HEK293T (cell line): Measurements from ENCODE around the gene PROM2.

ENCODE experiments used
- CTCF ChIA-PET: fragments of 350-600 bp; formaldehyde crosslinking; extraction: SDS; loops from one replicate; lab custom pipeline; 2021; ENCODE audit warnings: antibody characterized with exemption, inconsistent platforms; lab: Yijun Ruan, JAX
- POLR2A ChIA-PET: fragments of 350-600 bp; formaldehyde crosslinking; extraction: SDS; loops from one replicate; lab custom pipeline; 2020; ENCODE audit warnings: antibody characterized with exemption, inconsistent platforms; lab: Yijun Ruan, JAX
- DNase-seq: peaks from one replicate; pipeline ENCODE4 v3.0.0; 2012; ENCODE audit warnings: mixed read lengths; ENCODE audit errors: extremely low spot score
- ARNT ChIP-seq: fragments of 450-650 bp; IDR thresholded peaks from 2 replicates; pipeline ENCODE4 v1.6.1; 2017; ENCODE audit warnings: mild to moderate bottlenecking
- BHLHE40 ChIP-seq: fragments of 450-650 bp; IDR thresholded peaks from 2 replicates; pipeline ENCODE4 v1.6.1; 2016; ENCODE audit warnings: mild to moderate bottlenecking, moderate library complexity, borderline replicate concordance
- CTBP1 ChIP-seq: fragments of 450-650 bp; IDR thresholded peaks from 2 replicates; pipeline ENCODE4 v1.6.1; 2016; ENCODE audit warnings: borderline replicate concordance
- ELF4 ChIP-seq: fragments of 450-650 bp; IDR thresholded peaks from 2 replicates; pipeline ENCODE4 v1.6.1; 2017; ENCODE audit warnings: antibody characterized with exemption
- FOXA1 ChIP-seq: fragments of 450-650 bp; IDR thresholded peaks from 2 replicates; pipeline ENCODE4 v1.6.1; 2016; ENCODE audit warnings: mild to moderate bottlenecking
- FOXK2 ChIP-seq: fragments of 450-650 bp; IDR thresholded peaks from 2 replicates; pipeline ENCODE4 v1.6.1; 2016; ENCODE audit warnings: mild to moderate bottlenecking
- FOXM1 ChIP-seq: fragments of 450-650 bp; IDR thresholded peaks from 2 replicates; pipeline ENCODE4 v1.6.1; 2017; ENCODE audit warnings: mild to moderate bottlenecking, borderline replicate concordance
- HDGF ChIP-seq: fragments of 450-650 bp; IDR thresholded peaks from 2 replicates; pipeline ENCODE4 v1.6.1; 2017; ENCODE audit warnings: antibody characterized with exemption, borderline replicate concordance
- L3MBTL2 ChIP-seq: fragments of 450-650 bp; conservative IDR thresholded peaks from 2 replicates; pipeline ENCODE4 v1.6.1; 2016; ENCODE audit warnings: mild to moderate bottlenecking
- LEF1 ChIP-seq: fragments of 450-650 bp; IDR thresholded peaks from 2 replicates; pipeline ENCODE4 v1.6.1; 2017; ENCODE audit warnings: mild to moderate bottlenecking, borderline replicate concordance
- NFRKB ChIP-seq: fragments of 450-650 bp; IDR thresholded peaks from 2 replicates; pipeline ENCODE4 v1.6.1; 2016; ENCODE audit warnings: mild to moderate bottlenecking, moderate library complexity
- SP1 ChIP-seq: fragments of 450-650 bp; IDR thresholded peaks from 2 replicates; pipeline ENCODE4 v1.6.1; 2017
- SUZ12 ChIP-seq: fragments of 450-650 bp; IDR thresholded peaks from 2 replicates; pipeline ENCODE4 v1.6.1; 2016; ENCODE audit warnings: mild to moderate bottlenecking
- TARDBP ChIP-seq: fragments of 450-650 bp; IDR thresholded peaks from 2 replicates; pipeline ENCODE4 v1.6.1; 2016
- ZNF384 ChIP-seq: fragments of 450-650 bp; IDR thresholded peaks from 2 replicates; pipeline ENCODE4 v1.6.1; 2016
- TF ChIP-seq, protein P1 (sequence below): fragments of 450-650 bp; IDR thresholded peaks from 2 replicates; pipeline ENCODE4 v1.6.1; 2016

Gene PROM2

DNA sequence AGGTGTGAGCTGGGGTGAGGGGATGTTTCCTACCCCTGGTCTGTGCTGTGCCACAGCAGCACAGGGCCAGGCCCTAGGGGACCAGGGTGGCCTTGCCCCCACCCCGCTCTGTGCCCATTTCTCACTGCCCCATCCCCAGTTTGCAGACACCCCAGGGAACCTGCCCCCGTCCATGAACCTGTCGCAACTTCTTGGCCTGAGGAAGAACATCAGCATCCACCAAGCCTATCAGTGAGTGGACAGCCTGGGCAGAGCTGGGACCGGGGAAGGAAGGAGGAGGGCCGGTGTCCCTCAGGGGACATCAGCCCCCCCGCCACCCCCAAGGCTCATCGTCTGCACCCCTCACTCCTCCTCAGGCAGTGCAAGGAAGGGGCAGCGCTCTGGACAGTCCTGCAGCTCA is 7.5 kb downstream of the PROM2 start:
- POLR2A ChIA-PET = no interaction called here
- no peak for TF ChIP-seq LEF1
- no peak for TF ChIP-seq NFRKB
- no peak for DNase-seq
- CTCF ChIA-PET = no interaction called here

DNA sequence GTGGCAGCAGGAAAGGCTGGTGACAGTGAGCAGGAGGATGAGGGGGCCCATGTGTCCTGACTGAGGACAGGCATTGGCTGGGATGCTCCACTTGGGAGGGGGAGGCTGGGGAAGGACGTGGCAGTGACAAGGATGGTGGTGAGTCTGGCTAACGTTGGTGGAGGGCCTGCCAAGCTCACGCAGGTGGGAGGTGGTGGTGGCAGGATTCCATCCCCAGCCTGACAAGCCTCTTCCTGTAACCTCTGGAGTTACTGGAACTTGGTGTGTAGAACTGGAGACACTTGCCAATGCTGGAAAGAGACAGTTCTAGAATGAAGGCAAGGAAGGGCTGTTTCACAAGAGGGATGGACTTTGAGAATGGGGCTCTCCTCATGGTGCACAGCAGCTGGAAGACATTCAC is 8.2 kb downstream of the PROM2 start:
- ChIA-PET CTCF (no interaction called here), POLR2A (no interaction called here)
- TF ChIP-seq NFRKB (no peak), ARNT (no peak), SUZ12 (no peak), BHLHE40 (no peak), HDGF (no peak), TARDBP (no peak), FOXK2 (no peak), ELF4 (no peak), ZNF384 (no peak), FOXA1 (no peak), CTBP1 (no peak), FOXM1 (no peak), SP1 (no peak), LEF1 (no peak), L3MBTL2 (no peak)
- TF ChIP-seq, protein P1, sequence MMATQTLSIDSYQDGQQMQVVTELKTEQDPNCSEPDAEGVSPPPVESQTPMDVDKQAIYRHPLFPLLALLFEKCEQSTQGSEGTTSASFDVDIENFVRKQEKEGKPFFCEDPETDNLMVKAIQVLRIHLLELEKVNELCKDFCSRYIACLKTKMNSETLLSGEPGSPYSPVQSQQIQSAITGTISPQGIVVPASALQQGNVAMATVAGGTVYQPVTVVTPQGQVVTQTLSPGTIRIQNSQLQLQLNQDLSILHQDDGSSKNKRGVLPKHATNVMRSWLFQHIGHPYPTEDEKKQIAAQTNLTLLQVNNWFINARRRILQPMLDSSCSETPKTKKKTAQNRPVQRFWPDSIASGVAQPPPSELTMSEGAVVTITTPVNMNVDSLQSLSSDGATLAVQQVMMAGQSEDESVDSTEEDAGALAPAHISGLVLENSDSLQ = no peak
- no peak for DNase-seq

DNA sequence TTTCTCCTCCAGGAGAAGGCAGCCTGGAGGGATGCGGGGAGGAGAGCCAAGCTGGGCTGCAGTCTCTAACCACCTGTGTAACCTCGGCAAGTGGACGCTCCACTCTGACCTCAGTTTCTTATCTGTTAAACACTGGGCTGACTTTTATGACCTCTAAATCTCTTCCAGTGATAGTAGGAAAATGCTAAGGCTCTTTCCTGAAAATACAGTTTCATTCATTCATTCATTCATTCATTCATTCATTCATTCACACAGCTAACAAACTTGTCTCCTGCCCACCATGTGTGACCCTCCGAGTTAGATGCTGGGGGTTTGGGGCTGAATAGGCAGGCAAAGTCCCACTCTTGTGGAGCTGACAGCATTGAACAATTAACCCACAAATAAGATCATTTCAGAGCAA is 9.3 kb downstream of the PROM2 start:
- no peak for DNase-seq
- ChIA-PET POLR2A (interaction anchor here (1.4 kb wide), 1 partner anchor 162 kb away, joined by 4 read pairs; the partner anchor contains the start of gene MRPS5), CTCF (no interaction called here)

DNA sequence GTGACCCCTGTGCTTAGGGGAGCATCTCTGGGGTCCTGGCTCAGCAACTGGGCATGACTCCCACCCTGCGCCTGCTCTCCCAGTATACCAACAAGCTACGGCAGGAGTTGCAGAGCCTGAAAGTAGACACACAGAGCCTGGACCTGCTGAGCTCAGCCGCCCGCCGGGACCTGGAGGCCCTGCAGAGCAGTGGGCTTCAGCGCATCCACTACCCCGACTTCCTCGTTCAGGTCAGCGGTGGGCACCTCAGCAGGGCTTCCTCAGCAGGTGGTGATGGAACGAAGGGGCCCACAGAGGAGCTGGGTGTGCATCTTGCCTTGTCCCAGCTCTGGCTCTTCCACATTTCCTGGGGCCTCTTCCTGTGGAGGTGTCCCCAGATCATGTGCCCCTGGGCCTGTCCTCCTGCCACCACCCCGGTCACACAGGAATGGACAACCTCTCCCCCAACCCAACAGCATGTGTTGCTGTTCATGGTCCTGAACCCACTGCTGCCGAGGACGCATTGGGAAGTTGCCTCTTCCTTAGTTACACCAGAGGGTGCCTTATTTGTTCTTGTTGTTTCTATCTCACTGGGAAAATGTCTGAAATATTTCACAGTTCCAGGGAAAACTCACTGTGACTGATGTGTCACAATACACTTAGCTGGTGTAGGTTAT is 10.8 kb downstream of the PROM2 start:
- TF ChIP-seq TARDBP = no peak
- TF ChIP-seq CTBP1 = no peak
- TF ChIP-seq SP1 = no peak
- TF ChIP-seq L3MBTL2 = no peak
- TF ChIP-seq HDGF = no peak
- TF ChIP-seq SUZ12 = no peak
- no peak for TF ChIP-seq FOXM1
- TF ChIP-seq ZNF384 = no peak
- TF ChIP-seq, protein P1 = no peak
- no peak for TF ChIP-seq ELF4
- TF ChIP-seq BHLHE40 = no peak
- no peak for TF ChIP-seq FOXK2
- DNase-seq = no peak
- ChIA-PET CTCF (no interaction called here), POLR2A (interaction anchor here (1.4 kb wide), 1 partner anchor 163 kb away, joined by 4 read pairs; the partner anchor contains the start of gene MRPS5)

More for the DNA sequence above, 9.3 kb downstream of the PROM2 start:
- no peak for TF ChIP-seq CTBP1
- no peak for TF ChIP-seq SP1
- TF ChIP-seq ARNT = no peak
- no peak for TF ChIP-seq L3MBTL2
- TF ChIP-seq SUZ12 = no peak
- no peak for TF ChIP-seq LEF1
- no peak for TF ChIP-seq FOXM1
- TF ChIP-seq ZNF384 = no peak
- TF ChIP-seq, protein P1 = no peak
- TF ChIP-seq NFRKB = no peak
- TF ChIP-seq ELF4 = no peak

DNA sequence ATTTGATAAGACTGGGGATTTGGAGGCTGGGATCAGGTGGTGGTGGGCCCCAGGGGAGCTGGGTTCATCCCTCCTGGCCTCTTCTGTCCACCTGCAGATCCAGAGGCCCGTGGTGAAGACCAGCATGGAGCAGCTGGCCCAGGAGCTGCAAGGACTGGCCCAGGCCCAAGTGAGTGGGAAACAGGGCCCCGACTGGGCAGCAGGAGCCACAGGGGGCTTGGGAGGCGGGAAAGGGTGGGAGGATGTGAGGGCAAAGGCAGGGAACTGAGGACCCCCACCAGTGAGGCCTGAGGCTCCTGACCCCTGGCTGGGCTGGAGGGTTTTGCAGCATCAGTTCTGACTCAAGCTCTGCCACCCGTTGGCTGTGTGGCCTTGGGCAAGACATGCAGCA is 11.3 kb downstream of the PROM2 start:
- TF ChIP-seq SUZ12 (no peak), FOXK2 (no peak), SP1 (no peak), TARDBP (no peak), L3MBTL2 (no peak), FOXM1 (no peak), ELF4 (no peak), ARNT (no peak), BHLHE40 (no peak), FOXA1 (no peak), ZNF384 (no peak), LEF1 (no peak), CTBP1 (no peak)
- ChIA-PET CTCF (no interaction called here), POLR2A (no interaction called here)
- no peak for DNase-seq

DNA sequence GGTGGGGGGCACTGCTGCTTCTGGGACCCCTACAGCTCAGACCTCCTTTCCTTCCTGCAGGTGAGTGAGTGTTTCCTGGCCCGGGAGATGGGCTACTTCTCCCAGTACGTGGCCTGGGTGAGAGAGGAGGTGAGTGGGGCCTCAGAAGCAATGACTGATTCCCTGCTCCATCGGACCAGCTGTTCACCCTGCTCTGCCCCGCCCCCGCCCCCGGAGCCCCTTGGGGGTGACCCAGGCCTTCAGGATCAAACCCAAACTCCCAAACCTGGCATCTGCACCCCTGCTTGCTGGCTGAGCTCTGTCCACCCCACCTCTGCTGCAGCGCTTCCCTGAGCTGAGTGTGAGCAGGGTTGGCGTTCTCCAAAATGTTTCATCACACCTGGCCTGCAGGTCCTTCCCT is 13.1 kb downstream of the PROM2 start:
- ChIA-PET CTCF (no interaction called here), POLR2A (no interaction called here)
- TF ChIP-seq CTBP1 (no peak), FOXA1 (no peak), FOXK2 (no peak), L3MBTL2 (no peak), BHLHE40 (no peak), TARDBP (no peak), SP1 (no peak), FOXM1 (no peak), ZNF384 (no peak), SUZ12 (no peak), ARNT (no peak)
- TF ChIP-seq, protein P1 = no peak
- no peak for DNase-seq
